ENCODE data around the gene JPH2.

JPH2 gene

DNA sequence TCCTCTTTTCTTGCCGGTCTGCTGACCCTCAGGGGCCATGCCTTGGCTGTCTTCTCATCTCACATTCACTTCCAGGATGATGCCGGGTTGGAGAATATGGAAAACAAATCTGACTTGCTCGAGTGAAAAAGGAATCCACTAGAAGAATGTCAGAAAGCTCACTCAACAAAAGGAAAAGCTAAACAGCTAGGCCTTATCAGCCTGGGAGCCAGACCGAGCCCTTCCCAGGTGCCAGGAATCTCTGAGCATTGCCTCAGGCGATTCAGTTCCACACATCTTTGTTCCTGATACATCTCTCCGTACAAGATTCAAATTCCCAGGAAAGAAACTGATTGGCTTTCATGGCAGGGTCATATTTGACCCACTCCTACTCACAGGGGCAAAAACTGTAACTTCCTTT is 32.8 kb upstream of the JPH2 start:
- intact Hi-C loops (cut with micrococcal nuclease): loop anchor here (10.0 kb wide), 1 partner anchor 425 kb away; no protein-coding TSS in a partner anchor
- Mint-ChIP-seq H3K27ac (no peak overlapping the region), H3K27me3 (peaks cover 12% of the 10 kb centered on the region), H3K4me3 (no peak overlapping the region), H3K9me3 (no peaks in the 10 kb centered on the region), H3K4me1 (ENCODE audit: low read depth) (peaks cover 26% of the 10 kb centered on the region), H3K36me3 (ENCODE audit: low read depth) (no peaks in the 10 kb centered on the region)

DNA sequence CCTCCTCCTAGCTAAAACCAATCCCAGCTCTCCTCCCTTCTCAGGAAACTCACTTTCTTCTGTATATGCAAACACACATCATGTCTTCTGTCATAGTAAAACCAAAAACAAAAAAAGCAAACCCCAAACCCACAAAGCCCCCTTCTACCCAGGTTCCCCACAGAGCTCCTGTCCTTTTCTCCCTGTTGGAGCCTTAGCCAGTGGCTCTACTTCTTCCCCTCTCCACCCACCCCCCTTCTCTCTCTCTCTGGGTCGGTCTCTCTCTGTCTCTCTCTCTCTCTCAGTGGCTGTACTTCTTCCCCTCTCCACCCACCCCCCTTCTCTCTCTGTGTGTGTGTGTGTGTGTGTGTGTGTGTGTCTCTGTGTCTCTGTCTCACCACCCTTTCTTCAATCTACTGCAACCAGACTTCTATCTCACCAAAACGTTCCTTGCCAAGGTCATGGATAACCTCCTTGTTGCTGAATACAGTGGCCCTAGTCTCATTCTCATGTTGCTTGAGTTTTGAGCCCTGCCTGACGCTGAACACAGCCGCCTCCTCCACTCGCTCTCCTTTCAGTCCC is 32.3 kb upstream of the JPH2 start:
- Mint-ChIP-seq H3K36me3 (ENCODE audit: low read depth) (no peaks in the 10 kb centered on the region), H3K4me1 (ENCODE audit: low read depth) (peaks cover 26% of the 10 kb centered on the region), H3K27me3 (peaks cover 12% of the 10 kb centered on the region), H3K27ac (no peak overlapping the region), H3K9me3 (no peaks in the 10 kb centered on the region), H3K4me3 (no peak overlapping the region)
- intact Hi-C loops (cut with micrococcal nuclease): loop anchor here (10.0 kb wide), 1 partner anchor 426 kb away; no protein-coding TSS in a partner anchor

DNA sequence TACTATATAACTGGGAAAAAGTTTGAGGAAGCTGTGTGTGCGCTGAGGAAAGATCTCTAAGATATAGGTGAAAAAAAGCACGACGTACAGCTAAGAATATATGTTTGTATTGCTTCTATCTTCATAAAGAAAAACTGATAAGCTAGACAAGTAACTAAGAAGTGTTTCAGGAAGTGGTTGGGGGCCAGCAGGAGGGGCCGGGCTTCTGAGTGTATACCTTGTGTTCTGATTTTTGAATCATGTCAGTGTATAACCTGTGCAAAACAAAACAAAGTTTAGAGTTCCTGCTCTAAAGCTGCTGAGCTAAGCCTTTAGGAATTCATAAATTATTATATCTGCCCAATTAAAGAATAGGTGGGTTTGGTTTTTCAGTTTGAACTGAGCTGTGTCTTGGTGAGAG is 31.5 kb upstream of the JPH2 start:
- intact Hi-C loops (cut with micrococcal nuclease): loop anchor here (10.0 kb wide), 1 partner anchor 426 kb away; no protein-coding TSS in a partner anchor
- Mint-ChIP-seq H3K27me3 (peaks cover 12% of the 10 kb centered on the region), H3K27ac (no peak overlapping the region), H3K36me3 (ENCODE audit: low read depth) (no peaks in the 10 kb centered on the region), H3K4me1 (ENCODE audit: low read depth) (peaks cover 26% of the 10 kb centered on the region), H3K4me3 (no peak overlapping the region), H3K9me3 (no peaks in the 10 kb centered on the region)

DNA sequence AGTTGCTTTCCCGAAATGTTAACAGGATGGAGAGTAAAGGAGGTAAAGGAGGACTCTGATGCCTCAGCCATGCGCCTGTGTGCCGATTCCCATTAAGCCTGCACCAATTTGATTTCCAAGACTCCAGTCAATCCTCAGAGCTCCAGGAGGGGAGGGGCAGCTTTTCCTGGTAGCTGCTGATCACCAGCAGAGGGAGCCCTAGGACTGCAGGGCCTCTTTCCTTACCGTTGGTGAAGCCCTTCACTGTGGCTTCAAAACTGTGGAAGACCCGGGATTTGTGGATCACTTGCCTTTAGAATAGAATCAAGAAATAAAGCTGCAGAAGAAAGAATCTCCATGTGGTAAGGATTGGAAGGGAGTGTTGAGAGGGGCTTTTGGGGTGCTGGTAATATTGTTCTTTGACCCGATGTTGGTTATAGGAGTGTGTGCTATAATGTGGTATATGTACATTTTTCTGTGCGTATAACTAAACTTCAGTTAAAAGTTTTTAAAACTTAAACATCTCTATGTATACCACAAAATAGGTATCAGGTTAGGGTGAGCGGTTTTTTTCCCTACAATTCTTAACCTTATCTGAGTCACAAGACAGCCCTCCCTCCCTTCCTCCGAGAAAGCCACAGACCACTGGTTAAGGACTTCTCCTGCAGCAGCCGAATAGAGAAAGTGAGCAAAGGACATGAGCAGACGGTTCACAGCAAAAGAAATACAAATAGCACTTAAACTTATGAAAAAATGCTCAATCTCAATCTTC is 30.5 kb upstream of the JPH2 start:
- Mint-ChIP-seq H3K4me1 (ENCODE audit: low read depth) (peaks cover 26% of the 10 kb centered on the region), H3K4me3 (no peak overlapping the region), H3K27ac (no peak overlapping the region), H3K36me3 (ENCODE audit: low read depth) (no peaks in the 10 kb centered on the region), H3K9me3 (no peaks in the 10 kb centered on the region), H3K27me3 (peaks cover 12% of the 10 kb centered on the region)
- intact Hi-C loops (cut with micrococcal nuclease): loop anchor here (1.0 to 10.0 kb wide), 2 partner anchors 94 to 427 kb away; partner anchors contain the start of gene FITM2

DNA sequence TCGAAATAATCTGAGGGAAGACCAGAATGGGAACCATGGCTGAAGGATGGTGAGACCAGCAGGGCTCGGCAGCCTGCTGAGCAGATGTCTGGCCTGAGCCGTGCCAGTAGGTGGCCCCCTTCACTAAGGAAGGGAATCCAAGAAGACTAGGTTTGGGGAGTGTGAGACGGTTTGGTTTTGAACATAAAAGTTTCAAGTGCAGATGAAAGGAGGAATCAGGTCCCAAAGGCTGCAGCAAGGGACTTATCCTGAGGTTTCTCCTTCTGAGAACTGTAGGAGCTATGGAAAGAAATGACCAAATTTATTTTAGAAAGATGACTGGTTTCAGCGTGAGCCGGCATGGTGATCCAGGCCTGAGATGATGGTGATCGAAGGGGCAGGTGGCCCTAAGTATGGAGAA is 28.1 kb upstream of the JPH2 start:
- Mint-ChIP-seq H3K9me3 (no peaks in the 10 kb centered on the region), H3K4me1 (ENCODE audit: low read depth) (peaks cover 36% of the 10 kb centered on the region), H3K27me3 (peaks cover 12% of the 10 kb centered on the region), H3K4me3 (no peak overlapping the region), H3K36me3 (ENCODE audit: low read depth) (peaks cover 11% of the 10 kb centered on the region), H3K27ac (no peak overlapping the region)
- intact Hi-C loops (cut with micrococcal nuclease): loop anchor here (10.0 kb wide), 1 partner anchor 430 kb away; no protein-coding TSS in a partner anchor

DNA sequence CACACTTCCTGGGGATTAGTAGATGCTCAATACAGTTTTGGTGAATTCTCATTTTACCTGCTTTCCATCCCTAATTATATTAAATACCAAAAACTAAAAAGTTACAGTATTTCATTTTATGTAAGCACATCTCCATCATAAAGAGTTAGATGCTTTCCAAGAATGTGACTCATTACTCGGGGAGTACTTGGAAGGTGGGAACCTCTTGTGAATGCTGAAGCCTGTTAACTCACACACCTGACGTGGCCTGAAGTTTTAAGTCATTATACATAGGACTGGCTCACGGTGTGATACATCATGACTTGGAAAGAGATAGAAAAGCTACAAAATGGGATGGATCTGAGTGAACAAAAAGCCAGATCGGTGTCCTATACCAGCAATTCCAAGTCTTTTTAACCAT is 25.8 kb upstream of the JPH2 start:
- H3K9me3 Mint-ChIP-seq: no peaks in the 10 kb centered on the region
- no peak overlapping the region for H3K27ac Mint-ChIP-seq
- H3K4me3 Mint-ChIP-seq: no peak overlapping the region
- intact Hi-C loops (cut with micrococcal nuclease): loop anchor here (5.0 to 10.0 kb wide), 4 partner anchors 265 to 675 kb away; partner anchors contain the start of genes SERINC3, TTPAL and YWHAB
- H3K4me1 Mint-ChIP-seq (ENCODE audit: low read depth): peaks cover 48% of the 10 kb centered on the region
- H3K27me3 Mint-ChIP-seq: peaks cover 4% of the 10 kb centered on the region
- peaks cover 26% of the 10 kb centered on the region for H3K36me3 Mint-ChIP-seq (ENCODE audit: low read depth)

DNA sequence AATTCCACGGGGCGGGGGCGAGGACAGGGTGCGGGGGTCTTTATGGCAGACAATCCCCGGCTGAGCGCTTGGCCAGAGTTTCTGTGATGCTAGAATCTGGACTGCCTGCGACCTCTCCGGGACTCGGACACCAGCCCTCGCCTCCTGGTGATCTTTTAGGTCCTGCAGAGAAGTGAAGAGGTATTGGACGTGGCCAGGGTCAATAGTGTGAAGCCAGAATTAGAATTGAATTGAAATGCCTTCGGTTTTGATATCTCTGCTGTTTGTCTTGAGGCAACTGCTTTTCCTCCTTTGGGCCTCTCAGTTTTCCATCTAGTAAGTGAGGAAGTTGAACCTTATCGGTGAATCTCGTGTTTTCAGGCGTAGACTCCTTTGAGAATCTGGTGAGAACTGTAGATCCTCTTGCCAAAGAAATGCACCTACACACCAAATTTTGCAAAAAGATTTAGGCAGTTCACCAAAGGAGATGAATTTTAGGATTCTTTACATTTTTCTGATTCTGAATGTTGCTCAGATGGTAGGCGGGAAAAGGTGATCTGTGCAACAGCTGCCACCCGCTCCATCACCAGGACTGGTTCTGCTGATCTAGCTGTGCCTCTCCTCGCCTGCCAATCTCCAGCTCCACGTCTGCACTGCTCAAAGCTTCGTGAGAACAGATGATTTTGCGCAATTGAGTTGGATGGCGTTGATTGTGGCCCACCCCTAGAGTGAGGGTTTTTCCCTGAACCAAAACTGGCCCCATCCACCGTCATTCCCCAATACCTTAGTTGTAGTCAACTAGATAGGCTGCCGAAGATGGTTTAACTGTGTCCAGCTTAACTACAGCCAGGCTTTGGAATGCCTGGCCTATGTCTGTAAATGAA is 24.4 kb upstream of the JPH2 start:
- Mint-ChIP-seq H3K27ac (peak overlapping the region; percentile 97), H3K4me3 (peak overlapping the region; percentile 100), H3K27me3 (no peaks in the 10 kb centered on the region), H3K36me3 (ENCODE audit: low read depth) (peaks cover 33% of the 10 kb centered on the region), H3K9me3 (no peaks in the 10 kb centered on the region), H3K4me1 (ENCODE audit: low read depth) (peaks cover 56% of the 10 kb centered on the region)
- intact Hi-C loops (cut with micrococcal nuclease): loop anchor here (1.0 to 10.0 kb wide), 5 partner anchors 100 to 676 kb away; partner anchors contain the start of genes FITM2, SERINC3, TTPAL and YWHAB

DNA sequence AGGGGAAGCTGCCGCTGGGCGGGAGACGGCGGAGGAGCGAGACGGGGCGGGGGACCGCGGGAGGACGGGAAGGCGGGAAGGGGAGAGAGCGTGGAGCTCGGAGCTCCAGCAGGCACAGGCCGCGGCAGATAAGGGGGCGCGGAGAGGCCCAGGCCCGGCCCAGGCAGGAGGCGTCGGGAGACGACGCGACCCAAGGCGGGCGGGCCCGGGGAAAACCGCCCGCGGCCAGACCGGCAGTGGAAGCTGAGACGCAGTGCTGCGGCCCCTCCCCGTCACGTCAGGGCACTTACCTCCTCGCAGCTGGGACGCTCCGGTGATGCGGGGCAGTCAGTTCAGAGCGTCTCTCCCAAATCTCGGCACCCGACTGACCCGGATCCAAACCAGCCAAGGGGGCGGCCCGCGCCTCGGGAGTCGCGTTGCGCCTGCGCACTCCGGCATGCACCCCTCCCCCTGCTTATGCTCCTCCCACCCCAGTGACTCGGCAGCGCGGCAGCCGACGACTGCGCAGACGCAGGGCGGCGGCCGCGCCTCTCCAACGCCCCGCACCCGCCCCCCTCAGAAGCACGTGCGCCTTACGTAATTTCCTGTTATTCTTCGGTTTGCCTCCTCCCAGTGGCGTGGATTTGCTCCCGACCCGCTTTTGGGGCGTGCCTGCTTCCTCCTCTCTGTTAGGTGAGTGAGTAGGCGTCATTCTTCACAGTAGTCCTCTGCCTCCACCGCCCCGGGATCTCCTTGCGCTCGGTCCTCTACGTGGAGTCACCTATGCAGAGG is 23.6 kb upstream of the JPH2 start, which contains the start of gene OSER1:
Gene OSER1 (minus strand): TSS at position 366 of the 771 bp plus-strand sequence. CDS start 3,814 bp downstream, outside the sequence.
- peaks cover 41% of the 10 kb centered on the region for H3K36me3 Mint-ChIP-seq (ENCODE audit: low read depth)
- no peaks in the 10 kb centered on the region for H3K9me3 Mint-ChIP-seq
- H3K27me3 Mint-ChIP-seq: no peaks in the 10 kb centered on the region
- intact Hi-C loops (cut with micrococcal nuclease): loop anchor here (1.0 to 10.0 kb wide), 5 partner anchors 101 to 677 kb away; partner anchors contain the start of genes FITM2, SERINC3, TTPAL and YWHAB
- H3K4me1 Mint-ChIP-seq (ENCODE audit: low read depth): peaks cover 51% of the 10 kb centered on the region
- peak within 1 kb of the TSS; percentile 97 for H3K27ac Mint-ChIP-seq
- H3K4me3 Mint-ChIP-seq: peak within 1 kb of the TSS; percentile 100

DNA sequence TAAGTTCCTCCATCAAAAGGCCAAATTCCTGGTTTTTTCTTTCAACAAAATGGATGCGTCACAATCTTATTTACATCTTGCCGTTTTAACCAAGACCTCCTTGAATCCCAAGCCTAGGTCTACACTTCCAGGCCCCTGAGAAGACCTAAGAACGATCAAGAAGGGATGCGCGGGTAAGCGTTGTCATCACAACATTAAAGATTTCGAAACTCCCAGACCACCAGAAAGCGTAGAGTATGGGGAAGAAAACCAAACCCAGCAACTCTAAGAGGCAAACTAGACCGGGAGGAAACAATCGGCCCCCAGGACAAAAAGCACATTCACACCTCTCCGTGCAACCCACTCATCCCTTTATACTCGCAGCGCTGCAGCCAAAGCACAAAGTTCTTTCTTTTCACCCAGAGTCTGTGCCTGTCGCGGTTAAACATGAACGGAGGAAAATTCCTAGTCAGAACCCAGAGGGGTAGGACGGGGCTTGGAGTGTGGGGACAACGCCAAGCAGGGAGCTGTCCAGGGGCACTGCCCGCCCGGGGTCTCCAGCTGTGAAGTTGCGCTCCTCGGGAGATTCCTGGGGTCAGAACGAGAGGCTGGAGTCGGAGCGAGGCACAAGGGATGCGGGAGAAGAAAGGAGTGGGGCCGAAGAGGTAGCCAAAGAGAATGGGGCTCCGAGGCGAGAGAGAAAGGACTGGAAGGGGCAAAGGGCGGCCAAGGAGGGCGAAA is 22.9 kb upstream of the JPH2 start:
- intact Hi-C loops (cut with micrococcal nuclease): loop anchor here (5.0 to 10.0 kb wide), 4 partner anchors 267 to 677 kb away; partner anchors contain the start of genes SERINC3, TTPAL and YWHAB
- H3K9me3 Mint-ChIP-seq: no peaks in the 10 kb centered on the region
- peak overlapping the region; percentile 100 for H3K4me3 Mint-ChIP-seq
- no peaks in the 10 kb centered on the region for H3K27me3 Mint-ChIP-seq
- H3K4me1 Mint-ChIP-seq (ENCODE audit: low read depth): peaks cover 45% of the 10 kb centered on the region
- H3K27ac Mint-ChIP-seq: peak overlapping the region; percentile 97
- peaks cover 49% of the 10 kb centered on the region for H3K36me3 Mint-ChIP-seq (ENCODE audit: low read depth)

DNA sequence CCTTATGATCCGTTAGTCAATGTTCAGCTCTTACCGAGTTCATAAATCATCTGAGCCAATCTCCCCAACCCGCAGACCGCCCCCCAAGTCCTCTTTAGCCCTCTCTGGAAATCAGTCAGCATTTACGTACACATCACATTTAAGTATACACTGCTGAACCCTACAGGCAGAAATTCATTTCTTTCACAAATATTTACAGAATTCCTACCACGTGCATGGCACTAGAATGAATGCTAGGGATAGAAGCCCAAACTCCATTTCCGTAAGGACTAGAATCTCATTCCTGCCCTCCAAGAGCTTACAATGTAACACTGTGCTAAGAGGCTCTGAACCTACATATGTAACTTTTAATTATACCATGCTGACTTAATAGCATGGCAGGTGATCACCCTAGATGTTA is 21.8 kb upstream of the JPH2 start:
- Mint-ChIP-seq H3K36me3 (ENCODE audit: low read depth) (peaks cover 55% of the 10 kb centered on the region), H3K27ac (peak overlapping the region; percentile 97), H3K9me3 (no peaks in the 10 kb centered on the region), H3K27me3 (no peaks in the 10 kb centered on the region), H3K4me1 (ENCODE audit: low read depth) (peaks cover 45% of the 10 kb centered on the region), H3K4me3 (peak overlapping the region; percentile 100)
- intact Hi-C loops (cut with micrococcal nuclease): no loop called here

DNA sequence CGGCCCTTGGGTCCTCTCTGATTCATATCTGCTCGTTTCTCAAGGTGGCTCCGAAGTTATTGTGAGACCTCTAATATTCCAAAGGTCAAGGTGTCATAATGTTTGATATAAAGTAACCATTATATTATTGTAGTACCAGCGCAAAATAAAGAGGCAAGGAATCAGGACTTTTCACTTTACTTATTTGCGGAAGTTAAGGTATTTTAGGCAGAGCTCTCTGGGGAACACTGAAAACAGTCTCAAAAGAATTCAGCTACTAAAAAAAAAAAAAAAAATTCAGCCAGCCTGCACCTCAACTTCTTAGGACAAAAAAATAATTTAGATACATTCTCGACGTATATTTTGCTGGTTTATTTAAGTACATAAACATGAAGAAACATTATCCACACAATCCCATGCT is 21.2 kb upstream of the JPH2 start:
- H3K36me3 Mint-ChIP-seq (ENCODE audit: low read depth): peaks cover 61% of the 10 kb centered on the region
- no peaks in the 10 kb centered on the region for H3K9me3 Mint-ChIP-seq
- peak overlapping the region; percentile 6 for H3K4me3 Mint-ChIP-seq
- no peak overlapping the region for H3K27ac Mint-ChIP-seq
- no peaks in the 10 kb centered on the region for H3K27me3 Mint-ChIP-seq
- peaks cover 45% of the 10 kb centered on the region for H3K4me1 Mint-ChIP-seq (ENCODE audit: low read depth)
- intact Hi-C loops (cut with micrococcal nuclease): no loop called here

DNA sequence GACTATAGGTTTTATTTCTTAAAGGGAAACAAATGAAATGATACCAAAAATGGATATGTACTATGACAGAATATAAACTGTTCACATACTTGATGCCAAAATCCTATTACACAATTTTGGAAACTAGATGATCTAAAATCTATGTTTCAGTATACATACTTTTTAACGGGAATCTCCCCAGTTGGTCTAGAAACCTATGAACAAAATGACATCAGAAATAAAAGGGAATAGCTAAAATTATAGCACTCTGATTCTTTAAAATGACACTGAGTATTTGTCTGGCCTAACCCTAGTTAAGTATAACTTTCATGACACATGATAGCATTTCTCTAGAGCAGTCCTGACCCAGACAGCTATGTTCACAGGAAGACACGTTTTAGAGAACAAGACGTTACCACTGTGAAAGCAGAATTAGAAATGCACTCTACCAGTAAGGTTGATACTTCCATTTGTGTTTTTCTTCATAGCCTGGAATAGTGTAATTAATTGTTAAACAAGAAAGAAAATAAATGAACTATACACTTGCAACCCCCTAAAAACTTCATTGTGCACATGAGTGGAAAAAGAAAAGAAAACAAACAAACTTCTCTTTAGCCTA is 20.2 kb upstream of the JPH2 start:
- Mint-ChIP-seq H3K9me3 (no peaks in the 10 kb centered on the region), H3K27me3 (no peaks in the 10 kb centered on the region), H3K4me1 (ENCODE audit: low read depth) (peaks cover 45% of the 10 kb centered on the region), H3K36me3 (ENCODE audit: low read depth) (peaks cover 70% of the 10 kb centered on the region), H3K4me3 (no peak overlapping the region), H3K27ac (no peak overlapping the region)
- intact Hi-C loops (cut with micrococcal nuclease): no loop called here
